ENCODE results near the gene ANKRD63.

The ANKRD63 gene

DNA sequence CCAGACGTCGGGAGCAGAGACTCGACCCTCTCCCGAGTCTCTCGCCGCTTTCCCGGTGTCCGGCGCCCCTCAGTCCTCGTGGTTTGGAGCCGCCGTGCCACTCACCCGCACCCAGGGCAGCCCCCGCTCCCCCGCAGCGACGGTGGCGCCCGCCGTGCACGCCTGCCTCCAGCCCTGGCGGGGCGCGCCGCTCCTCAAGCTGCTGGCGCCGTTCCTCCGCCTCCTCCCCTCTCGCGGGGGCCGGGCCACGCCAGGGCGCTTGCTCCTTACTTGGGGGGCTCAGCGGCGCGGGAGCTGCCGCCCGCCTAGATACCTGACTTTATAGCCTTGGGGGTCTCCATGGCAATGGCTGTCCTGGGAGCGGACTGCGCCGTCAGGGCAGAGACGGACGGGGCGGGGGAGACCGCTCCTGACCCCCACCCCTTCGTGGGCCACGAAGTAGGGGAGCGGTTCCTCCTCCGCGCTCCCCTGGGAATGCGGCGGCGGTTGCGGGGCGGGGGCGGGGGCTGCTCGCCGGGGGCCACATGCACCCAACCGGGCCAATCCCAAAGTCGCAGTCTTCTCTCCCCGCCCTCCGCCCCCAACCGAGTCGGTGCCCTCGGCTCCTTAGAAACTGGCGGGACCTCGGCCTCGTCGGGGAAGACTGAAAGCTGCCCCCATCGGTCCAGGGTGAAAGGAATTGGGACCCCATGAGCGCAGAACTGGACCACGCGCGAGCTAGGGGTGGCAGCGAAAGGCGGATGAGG lies at the start of gene ANKRD63:
ANKRD63 (minus strand) TSS at position 196 of the 746 bp plus-strand sequence. CDS start 478 bp downstream, outside the sequence.
- no peak for DNase-seq

- no peak for DNase-seq
These were observed 49.4 kb upstream of the ANKRD63 start for GRCh38 chr15:40332113-40332781.

DNA sequence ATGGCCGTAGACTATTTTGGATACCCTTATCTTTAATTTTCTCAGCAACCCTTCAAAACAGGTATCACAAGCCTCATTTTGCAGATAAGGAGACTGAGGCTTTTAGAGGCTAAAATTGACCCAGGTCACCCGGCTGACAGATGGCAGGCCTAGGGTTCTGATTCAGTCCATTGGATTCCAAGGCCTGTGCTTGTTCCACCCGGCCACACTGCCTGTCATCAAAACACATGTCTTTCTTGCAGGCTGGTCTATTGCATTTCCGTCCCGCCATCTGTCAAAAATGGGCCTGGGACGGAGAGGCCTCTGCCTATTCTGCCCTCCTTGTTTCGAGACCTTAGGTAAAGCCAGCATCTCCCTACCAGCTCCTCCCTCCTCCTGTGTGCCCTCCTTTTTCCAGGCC lies 48.8 kb upstream of the ANKRD63 start:
- DNase-seq: no peak

DNA sequence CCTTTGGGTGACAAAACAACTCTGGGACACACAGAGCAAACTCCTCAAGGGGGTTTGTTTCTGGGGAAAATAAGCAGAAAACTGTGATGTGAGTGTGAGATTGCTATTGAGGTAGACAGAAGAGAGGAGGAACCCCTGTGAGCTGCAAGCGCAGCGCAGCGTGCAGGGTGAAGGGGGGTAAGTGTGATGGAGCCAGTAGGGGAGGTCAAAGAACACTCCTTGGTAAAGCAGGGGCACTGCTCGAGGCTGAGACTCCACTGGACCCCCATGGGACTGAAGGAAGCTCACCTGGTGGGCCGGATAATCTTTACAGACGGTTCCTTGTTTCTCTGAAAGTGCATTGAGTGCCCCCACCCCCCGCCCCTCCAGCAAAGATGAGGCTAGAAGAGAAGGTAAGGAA lies 48.2 kb upstream of the ANKRD63 start:
- no peak for DNase-seq

- DNase-seq: peak; percentile 68
These were observed 47.5 kb upstream of the ANKRD63 start for GRCh38 chr15:40330368-40330836.

DNA sequence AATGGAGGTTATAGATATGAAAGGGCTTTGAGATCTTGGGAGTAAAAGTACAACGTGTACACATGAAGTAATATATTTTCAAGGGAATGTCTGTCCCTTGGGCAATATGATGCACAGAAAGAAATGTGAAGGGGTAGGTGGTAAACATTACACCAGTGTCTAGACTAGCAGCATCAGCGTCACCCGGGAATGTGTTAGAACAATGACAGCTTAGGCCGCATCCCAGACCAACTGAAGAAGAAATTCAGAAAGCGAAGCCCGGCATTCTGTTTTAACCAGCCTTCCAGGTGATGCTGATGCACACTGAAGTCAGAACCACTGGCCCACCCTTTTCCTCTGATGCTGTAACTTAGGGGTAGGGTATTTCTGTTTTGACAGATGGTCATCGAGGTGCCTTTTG lies 46.9 kb upstream of the ANKRD63 start:
- no peak for DNase-seq

DNA sequence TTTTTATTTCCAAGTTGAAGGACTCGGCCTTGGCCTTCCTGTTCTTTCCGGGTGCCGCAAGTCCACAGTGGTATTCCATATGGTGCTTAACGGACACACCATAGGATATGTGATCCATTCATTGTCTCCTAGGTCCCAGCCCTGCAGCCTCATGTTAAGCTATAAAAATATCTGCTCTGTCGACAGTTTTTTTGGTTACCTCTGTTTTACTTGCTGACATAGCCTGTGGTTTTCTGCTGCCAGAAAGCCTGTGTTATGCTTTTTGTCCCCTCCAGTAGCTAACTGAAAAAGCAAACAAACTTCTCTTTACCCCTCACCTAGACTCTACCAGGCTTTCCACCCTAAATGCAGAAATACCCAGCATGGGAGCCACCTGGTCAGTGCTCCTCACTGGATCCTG lies 45.9 kb upstream of the ANKRD63 start:
- DNase-seq: no peak

DNA sequence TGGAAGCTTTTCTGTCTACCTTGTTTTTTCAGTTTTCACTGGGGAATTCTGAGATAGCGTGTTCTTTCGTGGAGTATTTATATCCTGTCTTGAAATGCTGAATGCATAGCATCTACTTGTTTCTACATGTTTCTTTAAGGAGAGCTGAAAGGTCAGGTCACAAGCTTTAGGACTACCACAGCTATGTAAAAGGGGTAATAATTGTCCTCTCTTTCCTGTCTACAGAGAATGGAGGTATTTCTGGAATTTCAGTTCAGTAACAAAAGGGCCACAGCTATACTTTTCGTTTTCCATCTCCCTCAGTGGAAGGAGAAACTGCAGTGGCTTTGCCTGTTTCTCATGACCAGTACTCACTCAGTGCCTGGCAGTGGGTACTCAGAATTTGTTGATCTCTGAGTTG lies 45.3 kb upstream of the ANKRD63 start:
- no peak for DNase-seq

GRCh38 chr15:40327457-40327856 lies 44.6 kb upstream of the ANKRD63 start:
- no peak for DNase-seq

DNA sequence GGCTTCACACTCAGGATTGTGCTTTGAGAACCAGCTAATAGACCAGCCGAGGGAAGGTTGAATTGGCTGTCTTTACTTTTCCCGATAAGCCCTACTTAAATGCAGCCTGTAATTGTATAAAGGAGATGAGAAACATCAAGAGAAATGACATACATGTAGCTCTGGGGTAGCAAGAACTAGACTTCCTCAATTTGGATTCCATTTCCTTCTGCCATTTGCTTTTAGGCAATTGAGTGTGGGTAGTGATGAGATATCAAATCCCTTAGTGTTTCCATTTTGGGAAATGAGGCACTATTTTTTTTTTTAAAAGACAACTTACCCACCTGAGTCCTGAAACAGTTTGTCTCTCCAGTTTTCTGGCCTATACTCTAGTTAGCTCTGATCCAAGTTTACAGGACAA lies 42.8 kb upstream of the ANKRD63 start:
- DNase-seq: no peak

GRCh38 chr15:40325188-40325587 lies 42.3 kb upstream of the ANKRD63 start:
- no peak for DNase-seq

- no peak for DNase-seq
These were observed 41.4 kb upstream of the ANKRD63 start for GRCh38 chr15:40323953-40324937.

DNA sequence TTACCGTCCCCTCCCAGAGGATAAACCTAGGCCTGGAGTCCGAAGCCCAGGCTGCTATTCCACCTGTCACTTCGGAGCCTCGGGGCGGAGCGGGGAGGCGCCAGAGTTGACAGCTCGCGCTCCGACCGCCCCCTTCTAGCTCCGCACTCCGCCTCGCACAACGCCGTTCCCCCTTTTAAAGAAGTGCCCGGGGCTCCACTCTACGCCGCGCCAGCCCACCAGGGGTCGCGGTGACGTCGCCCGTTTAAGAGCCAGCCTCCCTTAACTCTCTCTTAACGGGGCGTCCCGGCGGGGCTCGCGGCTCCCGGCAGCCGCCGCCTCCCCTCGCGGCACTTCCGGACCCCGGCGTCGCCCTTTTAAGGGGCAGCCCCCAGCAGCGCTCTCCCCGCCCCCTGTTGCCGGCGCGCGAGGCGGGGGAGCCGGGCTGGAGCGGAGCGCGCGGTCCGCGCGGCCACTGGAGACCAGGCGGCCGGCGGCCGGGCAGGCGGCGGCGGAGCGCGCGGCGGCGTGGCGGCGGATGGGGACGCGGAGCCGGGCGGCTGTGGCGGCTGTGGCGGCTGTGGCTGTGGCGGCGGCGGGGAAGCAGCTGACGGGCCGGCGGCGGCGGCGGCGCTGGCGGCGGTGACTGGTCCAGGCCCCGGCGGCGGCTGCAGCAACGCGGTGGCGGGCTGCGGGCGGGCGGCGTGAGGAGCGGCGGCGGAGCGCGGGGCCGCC lies 40.5 kb upstream of the ANKRD63 start, which contains the start of gene INAFM2:
INAFM2 (plus strand) TSS at position 454 of the 714 bp plus-strand sequence. CDS start 364 bp downstream, outside the sequence.
- DNase-seq: peak; percentile 88

DNA sequence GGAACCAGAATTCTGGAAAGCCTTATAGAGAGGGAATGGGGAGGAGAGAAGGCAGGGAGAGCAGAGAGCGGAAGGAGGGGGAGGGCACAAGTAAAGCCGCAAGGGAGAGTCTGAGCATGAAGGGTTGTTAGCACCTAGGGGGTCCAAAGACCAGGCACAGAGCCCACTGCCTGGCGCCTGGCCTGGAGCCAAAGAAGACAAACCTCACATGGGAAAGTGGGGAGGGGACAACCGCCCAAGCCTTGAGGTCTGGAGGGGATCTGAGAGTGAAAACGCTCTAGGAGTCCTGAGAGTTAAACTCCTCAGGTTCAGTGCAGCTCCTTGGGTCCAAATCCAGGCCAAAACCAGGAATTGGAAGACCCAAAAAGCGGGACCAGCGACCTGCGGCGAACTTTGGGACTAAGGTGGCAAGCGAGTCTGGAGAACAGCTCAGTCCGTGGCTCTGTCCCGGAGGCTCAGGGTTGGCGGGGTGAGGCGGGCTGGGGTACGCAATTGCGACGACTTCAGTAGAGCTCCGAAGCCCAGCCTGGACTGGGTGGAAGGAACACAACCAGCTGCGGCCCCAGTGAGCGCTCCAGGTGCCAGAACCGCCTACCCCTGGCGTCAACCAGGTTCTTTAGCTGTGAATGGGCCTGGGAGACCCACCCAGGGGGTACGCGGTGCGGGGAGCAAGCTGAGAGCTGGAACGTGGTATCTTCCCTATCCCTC lies 39.8 kb upstream of the ANKRD63 start:
- no peak for DNase-seq

DNA sequence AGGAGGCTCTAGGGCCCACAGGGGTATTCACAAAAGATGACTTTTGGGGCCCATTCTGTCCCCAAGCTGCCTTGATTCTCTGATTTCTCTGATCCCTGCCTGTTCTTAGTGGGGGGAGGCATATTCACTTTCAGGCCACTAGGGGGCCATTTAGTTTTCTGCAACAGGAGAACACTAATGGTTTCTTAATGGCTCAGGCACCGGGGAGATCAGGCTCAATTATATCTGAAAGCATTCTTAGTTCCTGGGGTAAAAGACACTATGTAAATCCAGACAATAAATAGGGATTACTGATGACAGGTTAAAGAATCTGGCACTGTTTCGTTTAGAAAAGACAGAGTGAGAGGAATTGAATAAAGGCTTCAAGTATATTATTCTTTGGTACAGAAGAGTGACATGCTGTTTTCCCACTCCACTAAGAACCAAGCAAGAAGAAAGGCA lies 38.1 kb upstream of the ANKRD63 start:
- DNase-seq: peak; percentile 83

DNA sequence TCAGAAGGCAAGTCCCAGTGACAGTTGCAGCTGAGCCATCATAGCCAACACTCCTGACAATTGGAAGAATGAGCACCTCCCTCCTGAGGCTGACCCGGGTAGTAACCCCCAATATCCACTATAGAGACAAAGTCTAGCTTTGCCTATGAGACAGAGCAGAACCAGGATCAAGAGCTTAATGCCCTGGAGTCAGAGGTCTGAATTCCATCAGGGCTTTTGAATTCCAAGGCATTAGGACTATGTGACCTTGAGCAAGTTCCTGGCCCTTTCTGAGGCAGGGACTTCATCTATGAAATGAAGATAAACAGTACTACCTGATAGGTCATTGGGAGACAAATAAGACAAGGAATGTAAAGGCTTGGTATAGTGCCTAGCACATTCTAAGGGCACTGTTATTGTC lies 37.5 kb upstream of the ANKRD63 start:
- no peak for DNase-seq

DNA sequence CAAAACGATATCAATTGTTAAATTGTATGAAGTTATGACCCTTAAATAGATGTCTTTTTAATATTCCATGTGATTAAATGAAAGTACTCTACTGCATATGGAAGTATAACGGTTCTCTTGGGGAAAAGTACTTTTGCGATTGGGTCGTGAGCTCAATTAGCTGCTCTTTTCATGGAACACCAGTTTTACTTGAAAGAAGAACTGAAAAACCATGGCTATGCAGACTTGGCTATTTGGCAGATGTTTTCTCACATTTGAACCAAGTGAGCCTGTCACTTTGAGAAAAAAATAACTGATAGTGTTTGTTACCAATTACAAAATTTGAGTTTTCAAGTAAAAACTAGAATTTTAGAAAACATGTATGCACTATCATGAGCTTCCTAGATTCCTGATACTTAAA lies 34.7 kb upstream of the ANKRD63 start:
- no peak for DNase-seq

DNA sequence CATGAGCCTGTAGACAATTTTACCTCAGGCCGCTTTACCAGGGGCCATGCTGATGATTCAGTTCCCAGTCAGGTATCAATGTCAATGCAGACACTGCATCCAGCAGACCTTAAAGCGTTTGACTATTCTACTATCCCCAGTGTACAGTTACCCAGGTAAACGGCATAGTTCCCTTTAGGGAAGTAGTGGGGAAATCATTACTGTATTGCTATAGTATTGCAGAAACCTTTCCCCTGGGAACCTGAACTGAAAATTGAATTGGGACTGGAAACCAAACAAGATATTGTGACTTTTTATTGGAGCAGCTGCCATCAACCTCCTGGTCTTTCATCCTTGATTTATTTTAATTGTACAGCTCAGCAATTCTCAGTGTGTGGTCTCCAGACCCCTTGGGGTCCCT lies 34.1 kb upstream of the ANKRD63 start:
- DNase-seq: no peak

- no peak for DNase-seq
These were observed 31.9 kb upstream of the ANKRD63 start for GRCh38 chr15:40314723-40315276.

DNA sequence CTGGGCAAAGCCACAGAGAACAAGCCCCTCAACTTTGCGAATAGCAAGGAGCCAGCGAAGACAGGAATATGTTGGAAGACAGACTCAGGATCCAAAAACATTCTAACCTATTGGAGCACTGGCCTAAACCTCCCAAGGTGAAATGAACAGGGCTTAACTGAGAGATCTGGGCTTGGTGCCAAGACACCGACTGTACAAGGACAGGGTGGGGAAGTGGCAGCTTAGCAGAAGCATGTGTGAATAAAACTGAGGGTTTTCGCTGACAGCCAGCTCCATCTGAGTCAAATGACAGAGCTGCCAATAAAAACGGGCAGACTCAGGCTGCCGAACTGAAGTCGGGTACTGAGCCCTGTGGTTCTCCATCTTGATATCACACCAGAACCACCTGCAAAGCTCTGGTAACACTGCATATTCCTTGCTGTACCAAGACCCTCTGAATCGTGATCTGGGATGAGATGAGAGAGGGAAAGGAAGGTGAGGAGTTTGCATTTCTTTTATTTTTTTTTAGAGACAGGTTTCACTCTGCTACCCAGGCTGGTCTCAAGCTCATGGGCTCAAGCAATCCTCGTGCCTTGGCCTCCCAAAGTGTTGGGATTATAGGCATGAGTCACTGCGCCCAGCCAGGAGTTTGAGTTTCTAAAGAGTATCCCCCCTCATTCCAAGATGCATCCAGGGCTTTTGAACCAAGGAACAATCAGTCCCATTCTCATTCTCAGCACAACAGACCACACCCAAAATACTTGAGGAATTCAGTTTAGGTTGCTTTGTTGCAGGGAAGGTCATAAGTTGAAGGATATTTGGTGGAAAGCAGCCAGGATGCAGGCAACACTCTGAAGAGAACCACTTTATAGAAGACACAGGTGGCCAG lies 30.9 kb upstream of the ANKRD63 start:
- peak; percentile 63 for DNase-seq
